GM19324 (cell line): ENCODE results near the gene HIKESHI.
"Not testable (repeated sequence)": the region's sequence is repeated elsewhere in the genome, so short reads cannot be mapped to it uniquely, and the experiment has no call there.

Experiments used
- ATAC-seq: cut with Tn5 transposase; IDR thresholded peaks from one replicate; pipeline ENCODE4 v1.9.1; 2021; ENCODE audit warnings: mild to moderate bottlenecking, moderate library complexity; ENCODE audit not compliant: unreplicated experiment, low FRiP score

Gene HIKESHI

GRCh38 chr11:86302092-86302793, at the start of gene HIKESHI:
HIKESHI (plus strand) TSS chr11:86302240; CDS start chr11:86302449, 209 bp downstream.
- peak; percentile 99 for ATAC-seq

- ATAC-seq, result peak; percentile 77
These were observed 46.1 kb upstream of the HIKESHI start for GRCh38 chr11:86255896-86256295.

- ATAC-seq, result no peak
These were observed 45.4 kb upstream of the HIKESHI start for GRCh38 chr11:86256608-86257007.

GRCh38 chr11:86257446-86257845, 44.6 kb upstream of the HIKESHI start:
- ATAC-seq, result no peak

- no peak for ATAC-seq
These were observed 42.3 kb upstream of the HIKESHI start for GRCh38 chr11:86259730-86260129.

GRCh38 chr11:86261328-86261727, 40.7 kb upstream of the HIKESHI start:
- ATAC-seq, result no peak

GRCh38 chr11:86262387-86262786, 39.7 kb upstream of the HIKESHI start:
- ATAC-seq, result no peak

- ATAC-seq, result no peak
These were observed 37.4 kb upstream of the HIKESHI start for GRCh38 chr11:86264649-86265048.

GRCh38 chr11:86265194-86265593, 36.8 kb upstream of the HIKESHI start:
- no peak for ATAC-seq

- no peak for ATAC-seq
These were observed 32.4 kb upstream of the HIKESHI start for GRCh38 chr11:86269645-86270044.

GRCh38 chr11:86274503-86274902, 27.5 kb upstream of the HIKESHI start:
- no peak for ATAC-seq

- ATAC-seq, result no peak
These were observed 27.0 kb upstream of the HIKESHI start for GRCh38 chr11:86274999-86275398.

- ATAC-seq, result no peak
These were observed 26.3 kb upstream of the HIKESHI start for GRCh38 chr11:86275493-86276370.

- ATAC-seq, result no peak
These were observed 24.3 kb upstream of the HIKESHI start for GRCh38 chr11:86277741-86278140.

- no peak for ATAC-seq
These were observed 23.8 kb upstream of the HIKESHI start for GRCh38 chr11:86278226-86278625.

- no peak for ATAC-seq
These were observed 22.3 kb upstream of the HIKESHI start for GRCh38 chr11:86279747-86280146.

GRCh38 chr11:86287468-86287796, 14.6 kb upstream of the HIKESHI start:
- no peak for ATAC-seq

- ATAC-seq, result no peak
These were observed 13.1 kb upstream of the HIKESHI start for GRCh38 chr11:86288776-86289507.

- ATAC-seq, result not testable (repeated sequence)
These were observed 12.3 kb upstream of the HIKESHI start for GRCh38 chr11:86289508-86290280.

GRCh38 chr11:86291466-86292262, 10.4 kb upstream of the HIKESHI start:
- peak; percentile 27 for ATAC-seq
